HepG2 (cell line): Measurements from ENCODE around the gene LYPD8.

Experiments used
- CTCF ChIP-seq: sonication (generic); formaldehyde crosslinking; IDR thresholded peaks from 2 replicates; pipeline ENCODE4 v1.5.0; 2020; ENCODE audit warnings: mild to moderate bottlenecking, missing genetic modification reagents, moderate library complexity
- ESRRA ChIP-seq: sonication (generic); formaldehyde crosslinking; IDR thresholded peaks from 2 replicates; pipeline ENCODE4 v1.5.1; 2020; ENCODE audit warnings: mild to moderate bottlenecking, low read depth, missing genetic modification reagents
- FOXM1 ChIP-seq: sonication (generic); formaldehyde crosslinking; IDR thresholded peaks from 2 replicates; pipeline ENCODE4 v1.5.0; 2020; ENCODE audit warnings: missing genetic modification reagents
- JUND ChIP-seq: sonication (generic); formaldehyde crosslinking; IDR thresholded peaks from 2 replicates; pipeline ENCODE4 v1.8.0; 2022; ENCODE audit warnings: mild to moderate bottlenecking, missing genetic modification reagents
- KAT7 ChIP-seq: IDR thresholded peaks from 2 replicates; pipeline ENCODE4 v1.6.1; 2018; ENCODE audit warnings: borderline replicate concordance, missing compliant biosample characterization
- MAX ChIP-seq: IDR thresholded peaks from 2 replicates; pipeline ENCODE4 v1.6.1; 2012; ENCODE audit warnings: inconsistent platforms
- MIER3 ChIP-seq: IDR thresholded peaks from 2 replicates; pipeline ENCODE4 v1.6.1; 2016; ENCODE audit warnings: missing compliant biosample characterization, borderline replicate concordance
- MXI1 ChIP-seq: IDR thresholded peaks from 3 replicates; pipeline ENCODE4 v1.6.1; 2012; ENCODE audit warnings: low read depth, low read length, inconsistent platforms, borderline replicate concordance
- NBN ChIP-seq: fragments of 450-650 bp; conservative IDR thresholded peaks from 2 replicates; pipeline ENCODE4 v1.6.1; 2017
- NCOA1 ChIP-seq: sonication (generic); formaldehyde crosslinking; IDR thresholded peaks from 2 replicates; pipeline ENCODE4 v1.9.0; 2021; ENCODE audit warnings: missing genetic modification reagents
- NFIC ChIP-seq: IDR thresholded peaks from 2 replicates; pipeline ENCODE4 v1.6.1; 2012; ENCODE audit warnings: mild to moderate bottlenecking, low read length, inconsistent platforms
- POLR2A ChIP-seq, 2 experiments: IDR thresholded peaks; 2 replicates each; pipeline ENCODE4 v1.6.1; 2011; ENCODE audit warnings: low read depth in 2 of 2, low read length in 2 of 2, mild to moderate bottlenecking in 1 of 2, moderate library complexity in 1 of 2; ENCODE audit not compliant: insufficient read depth in 1 of 2
- PRMT3 ChIP-seq: sonication (generic); formaldehyde crosslinking; IDR thresholded peaks from 2 replicates; pipeline ENCODE4 v1.8.1; 2022; ENCODE audit warnings: low read depth, mild to moderate bottlenecking, moderate library complexity, missing genetic modification reagents, borderline replicate concordance
- STAG1 ChIP-seq: sonication (generic); formaldehyde crosslinking; IDR thresholded peaks from 2 replicates; pipeline ENCODE4 v1.4.0; 2020; ENCODE audit warnings: missing genetic modification reagents

GRCh38 chr1:248786156-248786555 lies 30.6 kb upstream of the LYPD8 start:
- TF ChIP-seq STAG1 (no peak), ESRRA (CRISPR knock-in tag) (no peak), JUND (CRISPR knock-in tag) (no peak), POLR2A (IDR thresholded peaks at IDR 0.05; ENCODE audit: insufficient read depth in 1 of 2, low read depth in 2 of 2, low read length in 2 of 2) (no peak), FOXM1 (no peak), KAT7 (CRISPR knock-in tag) (no peak), MAX (no peak), CTCF (CRISPR knock-in tag) (no peak), NCOA1 (CRISPR knock-in tag) (no peak), PRMT3 (CRISPR knock-in tag) (no peak), NBN (no peak), MXI1 (no peak), MIER3 (CRISPR knock-in tag) (no peak), NFIC (no peak)
